Kidney (tissue), 14 donors: ENCODE data around the gene TREML2. TPM values are rescaled to one million over a fixed set of nuclear protein-coding genes. Genes with fewer than 3 reads are reported as not detected.
A peak's percentile ranks its signal among the peaks of the same experiment; 100 is the strongest.

ENCODE experiments used
- DNase-seq, 5 donors: peaks; one replicate each; pipeline ENCODE4 v3.0.0-alpha.2; 2013 to 2020
- FAIRE-seq: peaks from 2 replicates; lab custom pipeline; 2012; peaks lifted over from hg19 to GRCh38; lab: Jason Lieb, UNC
- H3K27ac ChIP-seq, 2 donors: one replicate each; pipeline ENCODE4 v1.7.0; 2013; ENCODE audit warnings: low read depth in 2 of 2, low read length in 2 of 2, inconsistent platforms in 1 of 2
- H3K27me3 ChIP-seq: one replicate; pipeline ENCODE4 v1.7.1; 2013; ENCODE audit warnings: low read length, inconsistent platforms; ENCODE audit not compliant: control insufficient read depth, insufficient read depth
- H3K36me3 ChIP-seq, 3 donors: one replicate each; pipeline versions ENCODE4 v1.7.0 to v1.7.1; 2013; ENCODE audit warnings: low read length in 3 of 3, control low read depth in 1 of 3, inconsistent platforms in 1 of 3; ENCODE audit not compliant: insufficient read depth in 3 of 3, control insufficient read depth in 2 of 3
- H3K4me1 ChIP-seq, 3 donors: one replicate each; pipeline versions ENCODE4 v1.7.0 to v1.7.1; 2013; ENCODE audit warnings: low read length in 3 of 3, inconsistent platforms in 1 of 3, low read depth in 1 of 3; ENCODE audit not compliant: control insufficient read depth in 2 of 3, insufficient read depth in 2 of 3
- H3K4me3 ChIP-seq, 3 donors: one replicate each; pipeline versions ENCODE4 v1.7.0 to v1.8.1; 2013; ENCODE audit warnings: low read length in 3 of 3, control low read depth in 1 of 3, inconsistent platforms in 1 of 3
- H3K9ac ChIP-seq, 3 donors: one replicate each; pipeline versions ENCODE4 v1.7.0 to v1.7.1; 2013; ENCODE audit warnings: low read length in 3 of 3, control low read depth in 1 of 3, inconsistent platforms in 1 of 3
- H3K9me3 ChIP-seq, 3 donors: one replicate each; pipeline versions ENCODE4 v1.7.0 to v1.7.1; 2013; ENCODE audit warnings: low read length in 3 of 3, control low read depth in 1 of 3, inconsistent platforms in 1 of 3; ENCODE audit not compliant: control insufficient read depth in 2 of 3, insufficient read depth in 1 of 3
- CTCF ChIP-seq: IDR thresholded peaks from 3 replicates; pipeline ENCODE4 v1.5.1; 2012; ENCODE audit warnings: mild to moderate bottlenecking, moderate library complexity, borderline replicate concordance; ENCODE audit not compliant: insufficient read depth; ENCODE audit errors: extremely low read depth
- intact Hi-C: fragments of 100-400 bp; cut with DNase I; formaldehyde crosslinking; loops from one replicate; pipeline ENCODE4 v1.11.1; 2022
- polyA plus RNA-seq: library from polyadenylated mRNA; stranded (reverse); fragments of 350-450 nt; fragmentation: Illumina TruSeq; extraction: RNeasy Lipid Tissue Mini Kit (QIAGEN cat#74804); gene quantifications from one replicate; pipeline ENCODE4 v1.2.3, GENCODE V29; 2014; ENCODE audit warnings: low read depth, low replicate concordance; ENCODE audit not compliant: insufficient read depth
- total RNA-seq: library from RNA; stranded (reverse); fragmentation: NEBNext Ultra II Directional; extraction: Animal tissue kit (Norgen Biotek cat#: 25700); gene quantifications from one replicate; pipeline ENCODE4 v1.2.1, GENCODE V29; 2021
- donor health status: control.
- donor health status: control.
- donor health status: control.
- donor health status: control.
- donor health status: control.
- donor health status: DM: yes; HTN: yes; CAD: no.
- donor health status: Normal renal cell carcinoma (clear cell type).

Gene TREML2
- total and polyA plus RNA-seq, 2 donors from 2014 or later: 0.41 TPM; not detected in 1

- intact Hi-C loops: no loop called here
- H3K36me3 ChIP-seq: no peaks in the 10 kb centered on the region
- no peaks in the 10 kb centered on the region for H3K4me1 ChIP-seq
- no peaks in the 10 kb centered on the region for H3K27me3 ChIP-seq
- no peak overlapping the region for H3K4me3 ChIP-seq
- H3K9me3 ChIP-seq: no peaks in the 10 kb centered on the region
- FAIRE-seq: no peak
- peak in 3 of 5 donors; percentile 43 to 76 (median 44) for DNase-seq
- peak; percentile 53 for TF ChIP-seq CTCF
- H3K9ac ChIP-seq: no peak overlapping the region
- no peak overlapping the region for H3K27ac ChIP-seq
Measured at GRCh38 chr6:41182069-41183034, 18.6 kb downstream of the TREML2 start.

DNA sequence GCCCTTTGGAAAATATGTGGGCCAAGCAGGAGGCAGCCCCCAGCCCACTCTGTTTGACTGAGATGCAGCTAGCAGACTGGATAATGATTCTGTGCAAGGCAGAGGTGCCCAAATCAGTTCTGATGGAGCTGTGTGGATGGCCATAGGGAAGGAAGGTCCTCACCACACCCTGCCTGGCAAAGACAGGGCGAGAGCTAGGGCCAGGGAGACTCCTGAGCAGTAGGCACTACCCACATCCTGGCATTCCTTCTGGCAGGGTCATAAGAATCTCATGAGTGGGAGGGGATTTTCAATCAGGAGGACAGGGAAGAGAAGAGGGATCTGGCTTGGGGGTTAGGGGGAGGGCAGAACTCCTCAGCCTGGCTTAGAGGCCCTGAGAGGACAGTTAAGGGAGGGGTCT is 19.4 kb downstream of the TREML2 start:
- Histone ChIP-seq H3K9ac (no peak overlapping the region), H3K27me3 (no peaks in the 10 kb centered on the region), H3K4me1 (no peaks in the 10 kb centered on the region), H3K9me3 (no peaks in the 10 kb centered on the region), H3K27ac (no peak overlapping the region), H3K4me3 (no peak overlapping the region), H3K36me3 (no peaks in the 10 kb centered on the region)
- TF ChIP-seq CTCF: no peak
- FAIRE-seq (no peak), DNase-seq (no peak)
- intact Hi-C loops: no loop called here

DNA sequence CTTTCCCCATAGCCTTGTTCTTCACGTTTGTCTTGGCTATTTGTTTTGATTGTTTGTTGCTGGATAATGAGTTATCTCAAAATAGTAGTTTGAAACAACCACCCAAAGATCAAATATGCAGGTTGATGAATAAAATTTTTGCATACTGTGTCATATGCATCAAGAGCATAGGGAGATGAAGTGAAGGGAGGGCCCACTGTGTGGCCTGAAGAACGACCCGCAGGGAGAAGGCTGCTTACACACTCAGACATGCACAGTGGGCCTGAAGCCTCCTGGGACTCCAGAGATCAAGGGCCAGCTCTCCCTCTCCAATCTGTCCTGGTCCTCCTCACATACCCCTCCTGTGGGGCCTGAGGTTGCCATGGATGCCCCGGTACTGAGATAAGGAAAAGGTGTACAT is 21.8 kb downstream of the TREML2 start:
- FAIRE-seq: no peak
- no peaks in the 10 kb centered on the region for H3K27me3 ChIP-seq
- H3K9ac ChIP-seq: no peak overlapping the region
- DNase-seq: no peak
- TF ChIP-seq CTCF: no peak
- H3K4me3 ChIP-seq: no peak overlapping the region
- no peaks in the 10 kb centered on the region for H3K4me1 ChIP-seq
- intact Hi-C loops: no loop called here
- no peaks in the 10 kb centered on the region for H3K36me3 ChIP-seq
- no peak overlapping the region for H3K27ac ChIP-seq
- H3K9me3 ChIP-seq: no peaks in the 10 kb centered on the region
